Left kidney (tissue), 2 donors: ENCODE results near the gene SPECC1L. TPM values are rescaled to one million over a fixed set of nuclear protein-coding genes. Genes with fewer than 3 reads are reported as not detected.

Experiments used
- DNase-seq: peaks from one replicate; pipeline ENCODE4 v3.0.0-alpha.2; 2013
- polyA plus RNA-seq: library from polyadenylated mRNA; unstranded; fragments of 120-200 nt; gene quantifications from one replicate; pipeline ENCODE4 v1.2.1, GENCODE V29; 2013; ENCODE audit not compliant: insufficient read length

Gene SPECC1L
- polyA plus RNA-seq, 1 donor, result 54.1 TPM

DNA sequence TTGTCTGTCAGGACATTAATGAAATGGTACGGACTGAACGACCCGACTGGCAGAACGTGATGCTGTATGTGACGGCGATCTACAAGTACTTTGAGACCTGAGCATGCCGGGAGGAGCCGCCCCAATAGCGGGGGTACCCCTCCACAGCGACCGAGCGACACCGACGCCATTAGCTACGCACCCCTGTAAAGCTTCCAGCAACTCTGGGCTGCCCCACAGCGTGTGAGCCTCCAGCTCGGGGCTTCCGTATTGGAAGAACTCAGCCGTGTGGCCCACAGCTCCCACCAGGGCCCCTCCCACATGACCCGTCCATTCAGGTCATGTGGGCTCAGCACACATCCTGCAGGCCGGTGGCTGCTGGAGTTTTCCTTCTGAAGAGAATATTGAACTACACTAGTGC lies 143.9 kb downstream of the SPECC1L start:
- DNase-seq, result no peak

DNA sequence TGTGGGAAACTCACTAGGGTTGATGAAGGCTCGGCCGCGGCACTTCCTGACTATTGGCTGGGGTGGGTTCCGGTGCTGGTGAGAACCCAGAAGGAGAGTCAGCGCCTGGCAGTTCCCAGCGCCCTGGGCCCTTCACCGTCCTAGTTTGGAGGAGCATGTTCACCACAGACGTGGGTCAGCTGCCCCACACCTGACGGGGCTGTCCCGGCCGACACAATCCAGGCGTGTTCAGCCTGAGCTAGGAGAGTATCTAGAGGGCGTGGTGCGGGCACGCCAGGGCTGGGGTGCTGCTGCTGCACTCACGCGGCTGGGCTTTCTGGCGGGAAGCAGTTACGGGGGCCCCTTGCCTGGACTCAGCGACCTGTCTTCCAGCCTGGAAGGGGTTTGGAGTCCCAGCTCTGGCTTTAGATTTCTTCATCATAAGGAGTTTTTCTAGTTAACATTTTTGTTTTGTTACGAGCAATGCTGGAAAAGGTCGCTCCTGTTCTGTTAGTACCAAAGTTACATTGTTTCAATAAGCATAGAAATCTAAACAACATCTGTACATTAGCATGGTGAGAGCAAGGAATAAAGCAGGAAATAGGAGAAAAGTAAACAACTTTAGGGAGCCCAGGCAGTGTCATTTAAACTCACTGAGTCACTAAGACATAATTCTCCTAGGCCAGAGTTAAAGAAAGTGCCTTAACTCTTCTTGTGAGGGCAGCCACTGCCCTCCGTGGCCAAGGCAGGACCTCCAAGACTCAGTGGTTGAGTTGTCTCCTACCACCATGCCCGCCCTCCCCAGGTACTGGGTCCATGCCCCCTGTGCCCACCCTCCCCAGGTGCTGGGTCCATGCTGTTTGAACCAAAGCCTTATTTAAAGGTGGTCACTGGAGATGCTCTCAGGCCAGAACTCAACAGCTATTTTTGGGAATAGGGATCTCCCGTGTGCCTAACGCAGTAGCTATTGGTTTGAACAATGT lies 144.6 kb downstream of the SPECC1L start:
- no peak for DNase-seq

DNA sequence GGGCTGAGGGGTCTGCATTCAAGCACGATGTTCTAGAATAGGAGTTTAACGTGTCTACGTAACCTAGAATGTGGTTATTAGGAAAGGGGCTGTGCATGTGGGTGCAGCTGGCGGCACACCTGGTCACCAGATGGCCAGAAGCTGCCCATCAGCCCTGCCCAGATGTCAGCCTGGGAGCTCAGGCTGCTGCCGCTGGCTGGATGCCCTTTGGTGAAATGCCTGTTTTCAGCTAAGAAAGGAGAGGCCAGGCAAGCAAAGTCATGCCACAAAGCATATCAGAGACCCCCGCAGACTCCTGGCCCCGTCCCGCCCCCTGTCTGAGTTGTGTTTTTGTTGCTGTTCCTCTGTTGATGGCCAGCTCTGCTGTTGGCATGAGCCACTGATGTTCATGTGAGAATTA lies 145.5 kb downstream of the SPECC1L start:
- no peak for DNase-seq

DNA sequence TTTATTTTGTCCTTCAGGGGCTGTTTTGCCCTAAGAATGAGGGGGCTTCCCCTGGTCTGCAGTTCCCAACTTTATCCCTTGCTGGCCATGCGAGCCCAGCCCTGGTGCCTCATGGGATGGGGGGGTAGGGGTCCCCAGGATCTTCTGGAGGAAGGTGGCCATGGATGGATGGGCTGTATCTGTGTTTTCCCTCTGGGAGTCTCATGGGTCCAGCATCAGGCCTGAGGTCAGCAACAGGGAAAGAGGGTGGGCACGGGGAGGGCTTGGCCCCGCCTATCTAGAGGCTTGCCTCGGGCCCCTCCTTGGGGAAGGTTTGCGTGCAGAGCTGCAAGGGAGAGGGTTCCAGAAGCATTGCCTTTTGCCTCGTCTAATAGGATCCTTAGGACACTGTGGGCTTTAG lies 146.0 kb downstream of the SPECC1L start:
- no peak for DNase-seq

DNA sequence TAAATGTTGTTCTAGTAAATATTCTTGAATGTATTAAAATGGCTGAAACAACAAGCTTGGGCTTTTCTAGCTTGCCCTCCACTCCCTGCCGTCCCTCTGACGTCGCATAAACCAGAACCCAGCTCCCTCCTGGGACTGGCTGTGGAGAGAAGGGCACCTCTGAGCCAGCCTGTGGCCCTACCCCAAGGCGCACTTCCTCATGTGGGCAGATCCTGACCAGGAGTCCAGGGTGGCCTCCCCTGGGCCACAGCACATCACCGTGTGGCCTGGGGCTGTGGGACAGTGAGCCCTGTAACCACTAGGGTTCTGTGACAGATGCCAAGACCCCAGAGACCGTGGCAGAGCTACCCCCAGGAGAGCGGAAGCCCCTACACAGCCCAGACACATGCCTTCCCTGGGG lies 146.6 kb downstream of the SPECC1L start:
- no peak for DNase-seq

DNA sequence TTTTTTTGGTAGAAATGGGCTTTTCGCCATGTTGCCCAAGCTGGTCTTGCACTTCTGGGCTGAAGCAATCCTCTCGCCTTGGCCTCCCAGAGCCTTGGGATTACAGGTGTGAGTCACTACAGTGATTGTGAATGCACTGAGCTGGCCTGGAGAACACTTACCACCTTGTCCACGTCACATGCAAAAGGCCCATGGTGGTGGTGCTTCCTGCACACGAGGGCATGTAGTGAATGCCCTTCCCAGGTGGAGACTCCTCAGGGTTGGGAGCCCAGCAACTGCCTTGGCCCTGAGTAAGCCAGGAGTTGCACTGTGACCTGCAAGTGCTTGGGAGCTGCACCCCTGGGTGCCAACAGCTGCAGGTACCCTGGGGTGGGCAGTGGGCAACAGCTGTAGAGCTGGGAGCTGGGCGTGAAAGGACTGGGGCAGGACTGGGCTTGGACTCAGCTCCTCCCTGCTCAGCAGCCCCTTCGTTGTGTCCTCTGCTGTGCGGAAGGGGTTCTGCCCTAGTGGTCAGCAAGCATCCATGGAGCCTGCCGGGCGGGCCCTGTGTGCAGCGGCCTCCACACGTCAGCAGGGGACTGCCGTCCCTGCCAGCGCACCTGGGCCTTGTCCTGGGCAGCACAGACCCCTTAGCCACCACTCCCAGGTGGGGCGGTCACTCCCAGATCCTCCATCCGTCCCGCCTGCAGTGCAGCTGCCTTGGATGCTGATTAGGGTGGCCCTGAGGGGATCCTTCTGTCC lies 147.4 kb downstream of the SPECC1L start:
- no peak for DNase-seq

DNA sequence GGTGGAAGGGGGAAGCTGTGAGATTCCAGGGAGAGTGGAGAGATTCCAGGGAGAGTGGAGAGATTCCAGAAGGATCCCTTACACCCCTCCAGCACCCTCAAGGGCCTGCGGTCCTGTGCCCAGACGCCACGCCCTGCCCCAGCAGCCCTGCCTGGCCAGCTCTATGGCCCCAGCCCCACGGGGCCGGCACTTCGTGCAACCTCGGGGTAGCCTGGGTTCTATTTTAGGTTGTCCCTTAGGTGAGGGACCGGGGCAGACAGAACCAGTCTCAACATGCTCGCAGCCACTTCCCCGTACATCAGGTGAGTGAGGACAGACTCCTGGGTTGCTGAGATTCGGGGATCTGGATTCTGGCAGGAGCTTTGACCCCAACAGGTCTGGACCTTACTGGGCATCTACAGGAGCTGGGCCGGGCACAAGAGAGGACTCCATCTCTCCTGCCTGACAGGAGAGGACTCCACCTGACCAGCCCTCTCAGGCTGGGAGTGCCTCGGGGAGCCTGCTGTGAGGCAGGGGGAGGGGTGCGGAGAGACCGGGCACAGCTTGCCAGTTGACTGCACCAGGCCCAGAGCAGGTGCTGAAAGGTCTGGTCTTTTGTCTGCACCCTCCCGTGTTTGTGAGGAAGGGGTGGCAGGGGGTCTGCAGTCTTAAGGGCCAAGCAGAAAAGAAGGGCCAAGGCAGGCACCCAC lies 148.3 kb downstream of the SPECC1L start:
- DNase-seq, result no peak

DNA sequence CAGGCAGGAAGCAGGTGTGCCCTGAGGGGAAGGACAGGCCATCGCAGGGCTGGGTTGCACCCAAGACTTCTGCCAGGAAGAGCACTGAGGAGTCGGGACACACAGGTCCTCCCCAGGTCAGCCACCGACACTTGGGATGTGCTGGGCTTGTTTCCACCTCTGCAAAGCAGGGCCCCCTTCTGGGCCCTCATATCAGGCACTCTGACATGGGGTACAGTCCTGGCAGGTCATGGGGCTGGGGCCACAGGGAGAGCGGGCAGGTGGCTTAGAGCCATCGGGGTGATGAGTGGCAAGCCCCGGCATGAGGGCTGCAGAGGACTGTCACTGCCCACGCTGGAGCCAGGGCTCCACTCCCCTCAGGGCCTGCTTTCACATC lies 148.8 kb downstream of the SPECC1L start:
- no peak for DNase-seq

DNA sequence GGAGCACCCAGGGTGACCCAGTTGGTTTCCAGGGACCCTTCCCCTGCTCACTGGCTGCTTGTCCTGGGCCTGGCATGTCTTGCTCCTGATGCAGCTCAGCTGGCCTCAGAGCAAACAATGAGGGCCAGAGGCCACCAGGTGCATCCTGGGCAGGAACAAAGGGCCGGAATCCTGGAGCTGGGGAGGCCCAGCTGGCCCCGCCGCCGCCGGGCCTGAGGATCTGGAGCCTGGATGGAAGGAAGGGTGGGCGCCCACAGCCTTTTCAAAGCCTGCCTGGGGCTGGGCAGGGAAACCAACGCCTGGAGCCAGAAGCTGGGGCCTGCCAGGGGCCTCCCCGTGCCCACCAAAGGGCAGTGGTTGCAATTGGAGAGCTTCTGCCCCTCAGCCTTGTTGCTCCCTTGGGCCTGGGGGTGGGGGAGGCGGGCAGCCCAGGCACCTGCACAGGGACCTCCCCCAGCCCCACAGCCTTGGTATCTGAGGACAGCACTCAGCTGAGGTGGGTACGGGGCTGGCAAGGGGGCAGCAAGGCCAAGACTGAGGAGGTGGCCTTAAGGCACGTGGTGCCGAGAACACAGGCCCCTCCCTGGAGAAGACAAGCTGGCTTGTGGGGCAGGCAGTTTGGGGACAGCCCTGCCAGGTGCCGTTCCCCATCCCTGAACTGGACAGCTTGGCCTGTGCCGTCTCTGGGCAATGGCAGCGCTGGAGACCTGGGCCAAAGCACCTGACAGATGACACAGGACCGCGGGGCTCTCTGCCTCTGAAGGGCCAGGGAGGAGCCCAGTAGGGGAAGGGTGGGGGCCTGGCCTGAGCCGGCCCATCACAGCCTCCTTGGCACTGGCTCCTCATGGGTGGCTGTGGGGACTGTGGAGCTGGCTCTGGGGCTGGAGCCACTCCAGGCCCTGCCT lies 149.7 kb downstream of the SPECC1L start:
- DNase-seq, result no peak

DNA sequence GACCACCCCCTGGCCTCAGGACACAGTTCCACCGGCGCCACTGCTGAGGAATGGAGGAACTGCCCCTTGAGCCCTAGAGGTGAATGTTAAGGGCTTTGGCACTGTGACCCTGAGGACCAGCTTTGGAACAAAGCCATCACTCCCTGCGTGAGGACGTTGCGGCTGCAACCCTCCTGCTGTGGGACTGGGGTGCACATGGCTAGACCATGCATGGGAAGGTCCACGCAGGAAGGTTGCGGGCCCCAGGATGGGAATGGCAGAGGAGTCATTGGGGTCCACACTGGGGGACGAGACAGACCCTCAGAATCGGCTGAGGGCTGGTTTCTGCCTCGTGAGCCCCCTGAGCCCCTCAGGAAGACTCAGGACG lies 150.3 kb downstream of the SPECC1L start:
- no peak for DNase-seq

DNA sequence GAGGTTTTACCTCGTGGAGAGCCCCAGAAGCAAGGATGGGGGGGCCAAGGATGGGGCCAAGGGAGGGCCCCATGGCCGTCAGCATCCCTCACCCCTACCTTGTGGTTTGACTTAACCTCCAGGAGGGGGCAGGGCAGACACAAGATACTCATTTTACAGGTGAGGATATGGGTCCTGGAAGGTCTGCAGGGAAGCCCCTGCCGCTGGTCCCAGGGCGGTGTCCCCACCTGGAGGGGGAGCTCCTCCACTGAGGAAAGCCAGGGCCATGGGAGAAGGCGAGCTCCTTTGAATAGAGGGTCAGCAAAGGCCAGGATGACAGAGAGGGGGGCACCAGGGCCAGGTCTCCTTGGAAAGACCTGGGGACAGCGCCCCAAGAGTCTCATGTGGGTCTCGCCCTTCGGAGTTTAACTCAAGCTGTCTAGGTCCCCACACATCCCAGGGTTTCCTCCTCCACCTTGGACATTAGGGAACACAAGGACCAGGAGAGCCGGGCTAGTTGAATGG lies 150.8 kb downstream of the SPECC1L start:
- no peak for DNase-seq

DNA sequence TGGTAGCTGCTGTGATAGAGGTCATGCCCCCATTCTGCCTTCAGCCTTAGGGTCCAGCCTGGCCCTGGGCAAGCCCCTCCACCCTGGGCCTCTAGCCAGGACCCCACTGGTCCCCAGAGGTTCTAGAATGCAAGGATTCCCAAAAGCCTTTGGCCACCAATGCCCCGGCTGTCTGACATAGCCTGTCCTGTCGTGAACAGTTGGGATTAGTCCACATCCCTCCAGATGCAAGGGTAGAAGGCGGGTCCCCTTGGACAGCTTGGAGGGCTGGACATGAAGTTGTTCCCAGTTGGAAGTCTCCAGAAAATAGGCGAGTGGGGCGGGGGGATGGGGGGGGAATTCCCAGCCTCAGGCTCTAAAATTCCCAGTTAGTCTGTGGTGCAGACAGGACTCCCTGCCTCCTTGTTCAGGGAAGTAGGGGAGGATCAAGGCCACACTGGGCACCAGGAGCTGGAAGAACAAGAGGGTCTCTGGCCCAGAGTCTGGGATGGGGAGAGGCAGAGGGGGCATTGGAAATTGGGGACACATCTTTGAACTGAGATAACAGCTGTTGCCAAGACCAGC lies 151.6 kb downstream of the SPECC1L start:
- no peak for DNase-seq

DNA sequence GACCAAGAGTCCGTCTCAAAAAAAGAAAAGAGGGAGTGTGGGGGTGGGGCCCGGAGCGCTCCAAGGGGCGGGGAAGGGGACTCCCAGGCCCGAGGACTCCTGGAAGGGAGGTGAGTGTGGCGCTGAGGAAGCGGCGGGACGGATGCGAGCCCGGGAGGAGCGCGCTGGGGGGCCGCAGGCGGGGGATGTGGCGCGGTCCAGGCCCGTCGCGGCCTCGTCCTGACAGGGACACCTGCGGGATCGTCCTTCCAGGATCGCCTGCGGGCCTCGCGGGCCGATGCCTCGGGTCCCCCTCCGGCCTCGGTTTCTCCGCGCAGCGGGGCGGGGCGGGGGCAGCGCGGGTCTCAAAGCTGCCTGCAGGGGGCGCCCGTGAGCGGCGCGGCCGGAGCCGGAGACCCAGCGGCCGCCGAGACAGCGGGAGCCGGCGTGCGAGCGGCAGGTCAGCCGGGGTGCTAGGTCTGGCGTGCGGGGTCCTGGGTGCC lies 152.9 kb downstream of the SPECC1L start:
- DNase-seq, result no peak

DNA sequence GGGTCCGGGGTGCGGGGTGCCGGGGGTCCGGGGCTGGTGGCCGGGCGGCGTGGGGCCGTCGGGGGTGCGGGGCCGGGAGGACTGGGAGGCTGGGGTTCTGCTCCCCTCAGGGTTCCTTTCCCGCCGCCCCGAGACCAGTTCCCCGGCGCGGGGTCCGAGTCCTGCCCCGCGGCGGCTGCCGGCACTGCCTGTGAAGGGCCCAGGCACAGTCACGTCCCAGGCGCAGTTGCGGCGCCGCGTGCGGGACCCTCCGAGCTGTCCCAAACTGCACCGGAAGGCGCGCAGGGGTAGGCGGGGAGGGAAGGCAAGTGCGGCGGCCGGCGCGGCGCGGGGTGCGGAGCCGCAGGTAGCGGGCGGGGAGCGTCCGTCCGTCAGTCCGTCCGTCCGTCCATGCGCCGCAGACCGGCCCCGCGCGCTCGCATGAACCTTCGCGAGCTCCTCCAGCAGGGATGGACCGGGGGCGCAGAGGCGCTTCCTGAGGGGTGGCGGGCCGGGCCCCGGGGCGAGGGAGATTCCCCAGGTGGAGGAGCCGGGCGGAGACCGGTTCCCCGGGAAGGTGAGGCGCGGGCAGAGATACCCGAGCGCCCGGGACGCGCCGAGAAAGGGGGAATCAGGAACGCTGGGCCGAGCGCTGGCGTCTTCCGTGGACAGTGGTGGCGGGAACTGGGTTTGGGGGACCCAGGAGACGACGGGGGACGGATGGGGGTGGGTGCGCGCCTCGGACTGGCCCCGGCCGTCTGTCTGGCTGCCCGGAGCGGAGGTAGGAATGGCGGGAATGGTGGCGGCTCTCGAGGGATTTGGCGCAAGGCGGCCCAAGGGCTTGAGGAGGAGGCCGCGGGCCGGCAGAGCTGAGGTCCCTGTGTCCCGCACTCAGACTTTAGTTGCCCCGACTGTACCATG lies 153.6 kb downstream of the SPECC1L start:
- DNase-seq, result no peak

DNA sequence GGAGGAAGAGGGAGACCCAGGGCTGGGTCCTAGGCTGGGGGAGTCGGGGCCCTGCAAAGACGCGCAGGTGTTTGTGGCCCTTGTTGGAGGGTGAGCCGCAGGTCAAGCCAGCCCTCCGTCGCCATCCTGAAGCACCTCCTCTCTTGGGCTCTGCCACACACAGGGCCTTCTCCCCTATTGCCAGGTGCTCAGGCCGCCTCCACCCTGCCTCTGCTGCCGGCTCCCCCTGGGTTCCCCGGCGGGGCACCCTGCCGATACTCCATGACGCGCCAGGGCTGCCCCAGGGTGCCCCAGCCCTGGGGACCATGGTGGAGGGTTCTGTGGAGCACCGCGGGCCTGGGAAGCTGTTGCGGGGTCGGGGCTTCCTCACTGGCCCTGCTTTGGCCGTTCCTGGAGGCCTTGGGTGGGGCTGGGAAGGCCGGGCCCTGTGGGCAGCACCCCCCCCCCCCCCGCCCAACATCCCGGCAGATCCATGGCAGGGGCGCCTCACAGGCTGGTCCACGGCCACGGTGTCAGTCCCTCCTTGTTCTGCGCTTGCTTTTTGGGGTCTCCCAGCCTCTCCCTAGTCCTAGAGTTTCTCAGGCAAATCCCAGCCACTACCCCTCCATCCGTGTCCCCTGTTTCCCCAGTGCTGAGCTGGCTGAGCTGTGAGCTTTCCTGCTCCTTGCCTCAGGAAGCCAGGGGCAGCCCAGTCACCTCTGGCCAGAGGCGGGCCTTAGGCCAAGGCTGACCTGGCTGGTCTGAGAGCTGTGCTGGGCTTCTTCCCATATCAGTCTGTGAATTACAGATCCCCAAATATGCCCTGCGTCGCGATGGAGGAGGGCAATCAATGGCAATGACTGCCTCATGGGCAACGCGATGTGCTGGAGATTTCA lies 154.5 kb downstream of the SPECC1L start:
- no peak for DNase-seq

DNA sequence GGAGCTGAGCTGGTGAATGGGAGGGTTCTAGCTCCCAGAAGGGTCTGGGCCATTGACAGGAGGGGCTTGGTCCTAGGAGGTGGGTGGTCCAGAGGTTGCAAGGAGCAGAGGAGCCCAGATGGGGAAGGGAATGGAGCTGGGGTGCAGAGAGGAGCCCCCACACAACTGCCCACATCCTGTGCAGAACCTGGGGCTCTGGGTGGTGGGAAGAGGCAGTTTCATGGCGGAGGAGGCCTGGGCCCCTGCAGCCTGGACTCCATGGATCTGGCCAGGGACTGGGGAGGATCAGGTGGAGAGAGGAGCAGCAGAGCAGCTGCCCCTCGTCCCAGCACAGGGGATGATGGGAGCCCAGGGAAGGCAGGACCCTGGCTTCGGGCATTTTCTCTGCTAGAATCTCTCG lies 155.8 kb downstream of the SPECC1L start:
- no peak for DNase-seq

DNA sequence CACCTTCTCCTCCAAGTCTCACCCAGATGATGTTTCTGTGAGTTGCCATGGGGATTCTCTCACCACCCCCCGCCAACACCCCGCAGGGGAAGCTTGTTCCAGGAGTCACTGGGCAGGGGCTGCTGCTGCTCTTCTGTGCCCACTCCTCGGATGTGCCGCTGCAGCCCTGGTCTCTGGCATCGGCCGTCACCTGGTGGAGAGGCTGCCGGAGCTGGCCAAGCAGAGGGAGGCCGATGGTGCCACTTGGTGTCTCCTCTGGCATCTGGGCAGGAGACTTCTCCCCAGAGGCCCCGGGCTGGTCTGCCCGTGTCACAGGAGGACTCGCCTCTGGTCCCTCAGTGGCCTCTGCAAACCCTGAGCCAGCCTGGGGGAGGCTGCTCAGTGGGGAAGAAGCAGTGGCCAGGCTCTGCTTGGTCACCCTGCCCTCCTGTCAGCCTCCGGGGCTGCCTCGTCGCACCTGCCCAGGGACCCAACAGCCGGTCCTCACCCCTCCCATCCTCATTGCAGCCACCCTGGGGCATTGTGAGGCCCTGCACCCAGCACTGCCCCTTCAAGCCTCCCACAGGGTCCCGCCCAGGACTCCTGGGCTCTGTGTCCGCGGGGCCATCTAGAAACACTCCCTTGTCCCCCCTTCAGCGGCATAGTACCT lies 156.3 kb downstream of the SPECC1L start:
- no peak for DNase-seq

DNA sequence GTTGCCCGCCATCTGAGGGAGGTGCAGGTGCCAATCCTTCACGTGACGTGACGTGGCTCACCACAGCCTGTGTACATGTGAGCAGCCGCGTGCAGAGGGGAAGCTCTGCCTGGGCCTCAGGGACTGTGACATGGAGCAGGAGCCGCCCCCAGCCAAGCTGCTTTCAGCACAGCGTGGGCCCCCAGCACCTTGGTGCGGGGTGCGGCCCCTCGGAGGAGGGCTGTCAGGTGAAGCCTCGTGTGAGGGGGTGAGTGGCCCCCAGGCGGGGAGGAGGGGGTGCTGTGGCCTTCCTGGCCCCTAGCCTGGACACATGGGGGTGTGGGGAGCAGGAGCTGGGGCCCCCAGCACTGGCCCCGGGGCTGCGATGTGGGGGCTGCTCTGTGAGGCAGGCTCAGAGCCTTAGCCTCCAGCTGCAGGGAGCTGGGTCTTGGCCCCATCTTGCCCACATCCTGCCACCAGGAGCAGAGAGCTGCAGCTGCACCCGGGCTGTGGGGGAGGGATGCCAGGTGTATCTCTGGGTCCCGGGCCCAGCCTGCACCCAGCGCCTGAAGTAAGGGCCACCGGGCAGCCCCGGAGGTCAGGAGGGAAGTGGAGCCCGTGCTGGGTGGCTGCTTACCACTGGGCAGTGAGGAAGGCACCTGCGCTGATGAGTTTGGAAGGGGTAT lies 157.0 kb downstream of the SPECC1L start, which contains the start of gene ADORA2A:
ADORA2A (plus strand) TSS at position 100 of the 665 bp plus-strand sequence. CDS start 5,806 bp downstream, outside the sequence.
- DNase-seq, result no peak
